H1 (cell line): ENCODE data around the gene OTOS. TPM values are rescaled to one million over a fixed set of nuclear protein-coding genes. Genes with fewer than 3 reads are reported as not detected.

Experiments used
- CTCF ChIA-PET: fragments of 300-600 bp; sonication (Branson Sonifier 250); formaldehyde crosslinking; loops from one replicate; lab custom pipeline; 2021; ENCODE audit not compliant: partially characterized antibody; lab: Charles Lee
- POLR2A ChIA-PET: fragments of 300-600 bp; sonication (Branson Sonifier 250); formaldehyde crosslinking; loops from one replicate; lab custom pipeline; 2021; ENCODE audit warnings: inconsistent platforms; ENCODE audit not compliant: partially characterized antibody; lab: Charles Lee
- DNase-seq, 2 experiments: peaks; one replicate each; pipeline versions ENCODE4 v3.0.0 to v3.0.0-alpha.2; 2010 to 2022; ENCODE audit warnings: low spot score in 2 of 2, low read depth in 1 of 2, mixed read lengths in 1 of 2
- FAIRE-seq: peaks from 2 replicates; lab custom pipeline; 2011; peaks lifted over from hg19 to GRCh38; lab: Jason Lieb, UNC
- H2AFZ ChIP-seq: 2 replicates; pipeline ENCODE4 v1.8.1; 2012; ENCODE audit warnings: low read length, inconsistent platforms
- H2AK5ac ChIP-seq: 2 replicates; pipeline ENCODE4 v1.6.1; 2013; ENCODE audit warnings: low read depth, low read length
- H2BK120ac ChIP-seq: replicated peaks from 2 replicates; pipeline ENCODE3; 2013; ENCODE audit warnings: low read depth, low read length, inconsistent platforms
- H2BK12ac ChIP-seq: 2 replicates; pipeline ENCODE4 v1.6.1; 2013; ENCODE audit warnings: low read depth, low read length
- H2BK15ac ChIP-seq: 2 replicates; pipeline ENCODE4 v1.6.1; 2013; ENCODE audit warnings: low read length
- H2BK20ac ChIP-seq: 2 replicates; pipeline ENCODE4 v1.6.1; 2013; ENCODE audit warnings: low read length
- H2BK5ac ChIP-seq: 2 replicates; pipeline ENCODE4 v1.6.1; 2013; ENCODE audit warnings: low read depth, low read length
- H3K14ac ChIP-seq: 2 replicates; pipeline ENCODE4 v1.6.1; 2013; ENCODE audit warnings: inconsistent platforms; ENCODE audit not compliant: insufficient read length
- H3K18ac ChIP-seq: 2 replicates; pipeline ENCODE4 v1.6.1; 2013; ENCODE audit warnings: low read length; ENCODE audit errors: extremely low read depth
- H3K23ac ChIP-seq: 2 replicates; pipeline ENCODE4 v1.6.1; 2013; ENCODE audit warnings: inconsistent platforms; ENCODE audit not compliant: insufficient read length
- H3K23me2 ChIP-seq: 2 replicates; pipeline ENCODE4 v1.6.1; 2013; ENCODE audit warnings: low read depth, low read length
- H3K27ac ChIP-seq: 2 replicates; pipeline ENCODE4 v1.6.1; 2011; ENCODE audit warnings: low read depth, low read length, inconsistent platforms
- H3K27me3 ChIP-seq, 4 experiments: replicated peaks in 1 of 4; 1 replicate in 1 of 4; 2 replicates in 3 of 4; pipeline versions ENCODE4 v1.6.1 to v1.8.1; 2011 to 2013; ENCODE audit warnings: low read length in 3 of 4, mild to moderate bottlenecking in 3 of 4, inconsistent platforms in 2 of 4, mixed read lengths in 2 of 4, moderate library complexity in 1 of 4; ENCODE audit not compliant: control insufficient read depth in 3 of 4, insufficient read depth in 3 of 4; ENCODE audit errors: extremely low read depth in 1 of 4
- H3K36me3 ChIP-seq, 4 experiments: 2 replicates each; pipeline versions ENCODE4 v1.6.1 to v1.8.1; 2011 to 2013; ENCODE audit warnings: mild to moderate bottlenecking in 4 of 4, low read length in 3 of 4, moderate library complexity in 2 of 4, control low read depth in 1 of 4, inconsistent platforms in 1 of 4; ENCODE audit not compliant: insufficient read depth in 4 of 4, control insufficient read depth in 2 of 4
- H3K4ac ChIP-seq: replicated peaks from 2 replicates; pipeline ENCODE3; 2013; ENCODE audit warnings: low read length, low read depth, mixed read lengths, inconsistent platforms; ENCODE audit not compliant: insufficient read length
- H3K4me1 ChIP-seq, 4 experiments: replicated peaks in 1 of 4; 1 replicate in 1 of 4; 2 replicates in 3 of 4; pipeline versions ENCODE4 v1.6.1 to v1.8.1; 2011 to 2013; ENCODE audit warnings: low read length in 3 of 4, inconsistent platforms in 2 of 4, mixed read lengths in 1 of 4; ENCODE audit not compliant: insufficient read depth in 4 of 4, control insufficient read depth in 3 of 4
- H3K4me2 ChIP-seq, 2 experiments: 2 replicates each; pipeline versions ENCODE4 v1.6.1 to v1.8.1; 2011 to 2013; ENCODE audit warnings: low read depth in 2 of 2, low read length in 2 of 2, control low read depth in 1 of 2, inconsistent platforms in 1 of 2, mild to moderate bottlenecking in 1 of 2; ENCODE audit not compliant: insufficient read depth in 1 of 2
- H3K4me3 ChIP-seq, 4 experiments: fragments of 200-600, 300-600 bp in 1 of 4; sonication (generic), shearing (Covaris generic), sonication (Bioruptor Twin) in 1 of 4; 2 replicates each; pipeline versions ENCODE4 v1.5.1 to v1.8.1; 2011 to 2016; ENCODE audit warnings: low read length in 4 of 4, low read depth in 3 of 4, control low read depth in 2 of 4, inconsistent platforms in 2 of 4, mild to moderate bottlenecking in 2 of 4, mixed read lengths in 1 of 4, moderate library complexity in 1 of 4; ENCODE audit not compliant: insufficient read depth in 2 of 4; ENCODE audit errors: extremely low read depth in 1 of 4
- H3K56ac ChIP-seq: replicated peaks from 2 replicates; pipeline ENCODE3; 2013; ENCODE audit warnings: low read depth, mild to moderate bottlenecking, mixed read lengths, low read length, inconsistent platforms; ENCODE audit not compliant: insufficient read length
- H3K79me1 ChIP-seq: 2 replicates; pipeline ENCODE4 v1.6.1; 2013; ENCODE audit warnings: low read depth, low read length, control low read depth
- H3K79me2 ChIP-seq, 2 experiments: 2 replicates each; pipeline versions ENCODE4 v1.6.1 to v1.8.1; 2012 to 2013; ENCODE audit warnings: low read length in 2 of 2, mild to moderate bottlenecking in 2 of 2, inconsistent platforms in 1 of 2; ENCODE audit not compliant: insufficient read depth in 2 of 2, control insufficient read depth in 1 of 2
- H3K9ac ChIP-seq, 4 experiments: replicated peaks in 1 of 4; 1 replicate in 1 of 4; 2 replicates in 3 of 4; pipeline versions ENCODE4 v1.6.1 to v1.8.1; 2011 to 2013; ENCODE audit warnings: low read depth in 3 of 4, low read length in 3 of 4, control low read depth in 2 of 4, mild to moderate bottlenecking in 2 of 4, moderate library complexity in 2 of 4, inconsistent platforms in 1 of 4; ENCODE audit errors: extremely low read depth in 1 of 4
- H3K9me3 ChIP-seq, 2 experiments: 2 replicates each; pipeline versions ENCODE4 v1.6.1 to v1.8.1; 2012 to 2013; ENCODE audit warnings: mild to moderate bottlenecking in 2 of 2, moderate library complexity in 2 of 2, control low read depth in 1 of 2, inconsistent platforms in 1 of 2, low read depth in 1 of 2, low read length in 1 of 2, mixed read lengths in 1 of 2; ENCODE audit not compliant: insufficient read depth in 2 of 2
- H4K20me1 ChIP-seq, 2 experiments: replicated peaks in 1 of 2; 2 replicates each; pipeline versions ENCODE3 to v1.8.1; 2011 to 2013; ENCODE audit warnings: inconsistent platforms in 2 of 2, low read length in 2 of 2, mild to moderate bottlenecking in 1 of 2; ENCODE audit not compliant: insufficient read depth in 2 of 2, control insufficient read depth in 1 of 2
- H4K5ac ChIP-seq: 2 replicates; pipeline ENCODE4 v1.6.1; 2013; ENCODE audit warnings: low read length, low read depth, mixed read lengths, inconsistent platforms; ENCODE audit not compliant: insufficient read length
- H4K8ac ChIP-seq: 2 replicates; pipeline ENCODE4 v1.8.0; 2013; ENCODE audit warnings: mild to moderate bottlenecking, moderate library complexity, low read length, inconsistent platforms; ENCODE audit not compliant: insufficient read depth; ENCODE audit errors: extremely low read depth
- H4K91ac ChIP-seq: replicated peaks from 2 replicates; pipeline ENCODE3; 2013; ENCODE audit warnings: low read length, mixed read lengths, inconsistent platforms; ENCODE audit not compliant: insufficient read length
- BACH1 ChIP-seq: IDR thresholded peaks from 2 replicates; pipeline ENCODE4 v1.6.1; 2012; ENCODE audit warnings: low read length, improper control_type of control experiment
- BRCA1 ChIP-seq: IDR thresholded peaks from 2 replicates; pipeline ENCODE4 v1.6.1; 2012; ENCODE audit warnings: low read depth, low read length, improper control_type of control experiment
- CBX8 ChIP-seq: fragments of 300-800, 300-1000 bp; sonication (generic); IDR thresholded peaks from 2 replicates; pipeline ENCODE4 v1.7.1; 2016; ENCODE audit warnings: low read depth, low read length, borderline replicate concordance
- CTBP2 ChIP-seq: IDR thresholded peaks from 2 replicates; pipeline ENCODE4 v1.7.0; 2011; ENCODE audit warnings: borderline replicate concordance, mild to moderate bottlenecking, moderate library complexity, mixed read lengths, low read length; ENCODE audit not compliant: insufficient read depth, insufficient read length
- GABPA ChIP-seq: IDR thresholded peaks from 2 replicates; pipeline ENCODE4 v1.6.1; 2011; ENCODE audit warnings: mild to moderate bottlenecking, low read length, moderate library complexity, borderline replicate concordance; ENCODE audit not compliant: insufficient read depth
- JUND ChIP-seq: IDR thresholded peaks from 2 replicates; pipeline ENCODE4 v1.6.1; 2011; ENCODE audit warnings: mild to moderate bottlenecking, improper control_type of control experiment, low read length
- PHF8 ChIP-seq: fragments of 200-600 bp; sonication (generic); conservative IDR thresholded peaks from 2 replicates; pipeline ENCODE4 v1.7.1; 2012; ENCODE audit warnings: low read depth, mild to moderate bottlenecking, inconsistent platforms, low read length, moderate library complexity
- POLR2AphosphoS5 ChIP-seq: IDR thresholded peaks from 2 replicates; pipeline ENCODE4 v1.6.1; 2011; ENCODE audit warnings: low read depth, low read length
- RXRA ChIP-seq: IDR thresholded peaks from 2 replicates; pipeline ENCODE4 v1.6.1; 2011; ENCODE audit warnings: low read depth, mild to moderate bottlenecking, low read length, moderate library complexity; ENCODE audit not compliant: insufficient read depth
- SIX5 ChIP-seq: IDR thresholded peaks from 2 replicates; pipeline ENCODE4 v1.6.1; 2011; ENCODE audit warnings: mild to moderate bottlenecking, low read depth, low read length
- SP1 ChIP-seq: IDR thresholded peaks from 2 replicates; pipeline ENCODE4 v1.6.1; 2011; ENCODE audit warnings: low read depth, low read length
- TAF7 ChIP-seq: optimal IDR thresholded peaks from 2 replicates; pipeline ENCODE3; 2011; ENCODE audit warnings: low read depth, mild to moderate bottlenecking, inconsistent platforms, low read length, moderate library complexity, borderline replicate concordance
- TCF12 ChIP-seq: IDR thresholded peaks from 2 replicates; pipeline ENCODE4 v1.6.1; 2011; ENCODE audit warnings: low read depth, mild to moderate bottlenecking, low read length
- YY1 ChIP-seq: IDR thresholded peaks from 2 replicates; pipeline ENCODE4 v1.6.1; 2011; ENCODE audit warnings: low read depth, mild to moderate bottlenecking, low read length
- ZNF274 ChIP-seq: IDR thresholded peaks from 2 replicates; pipeline ENCODE4 v1.7.0; 2012; ENCODE audit warnings: low read length, borderline replicate concordance; ENCODE audit errors: extremely low read depth
- WGBS, 2 experiments: shearing (Covaris generic) in 1 of 2; methylation state at CpG; one replicate each; pipeline versions ENCODE4 v1.1.6 to v1.1.7; 2013 to 2015; ENCODE audit warnings: low lambda C conversion rate in 2 of 2, mixed read lengths in 2 of 2, inconsistent platforms in 1 of 2, low coverage in 1 of 2, missing lambda C conversion rate in 1 of 2; ENCODE audit not compliant: insufficient replicate concordance in 2 of 2, insufficient coverage in 1 of 2, insufficient read length in 1 of 2; ENCODE audit errors: extremely low coverage in 1 of 2, missing lambda C conversion rate in 1 of 2; 5-methylcytosine and 5-hydroxymethylcytosine counted together
- polyA plus RNA-seq, 7 experiments: library from polyadenylated mRNA; depleted of rRNA in 3 of 7; stranded (reverse) in 5 of 7; unstranded in 2 of 7; fragments of >200 nt in 5 of 7; fragments of 200-250 nt in 2 of 7; gene quantifications; 1 replicate in 5 of 7; 2 replicates in 1 of 7; 4 replicates in 1 of 7; pipeline versions ENCODE4 v1.2.1 to v1.2.3, GENCODE V29; 2011 to 2013; ENCODE audit warnings: missing spikeins in 2 of 7, mixed read lengths in 2 of 7
- total RNA-seq: library from RNA; stranded (reverse); fragmentation: NEBNext Ultra II Directional; extraction: Animal tissue kit (Norgen Biotek cat#: 25700); gene quantifications from 2 replicates; pipeline ENCODE4 v1.2.1, GENCODE V29; 2021

Gene OTOS
- total and polyA plus RNA-seq, 2 of the 8 experiments (the other 6 are each of a cell fraction or from before 2014, with no cell fraction given) = 0.17 TPM; not detected in 1

- H3K23me2 ChIP-seq = no peaks in the 10 kb centered on the region; the same call in 1 of the 2 replicates
- H3K14ac ChIP-seq = no peak overlapping the region
- H3K4me2 ChIP-seq = no peak overlapping the region
- no peaks in the 10 kb centered on the region for H3K4me1 ChIP-seq
- H4K20me1 ChIP-seq = peaks cover under 1 to 4% of the 10 kb centered on the region in 2 experiments
- FAIRE-seq = no peak
- H3K27me3 ChIP-seq = no peaks in the 10 kb centered on the region
- no peak overlapping the region for H4K5ac ChIP-seq
- no peak overlapping the region for H4K91ac ChIP-seq
- H2BK5ac ChIP-seq = no peak overlapping the region
- no peak overlapping the region for H2BK120ac ChIP-seq
- POLR2A ChIA-PET = no interaction called here
- no peaks in the 10 kb centered on the region for H3K79me2 ChIP-seq
- no peak overlapping the region for H3K56ac ChIP-seq
- WGBS, 2 experiments = 86% methylated on average over 11 of the region's 11 CpGs; no CpG with 5 or more reads in 1 of the 2 experiments
- no peak overlapping the region for H2BK20ac ChIP-seq
- no peak overlapping the region for H2BK15ac ChIP-seq
- CTCF ChIA-PET = no interaction called here
- no peak overlapping the region for H3K4me3 ChIP-seq
- H3K23ac ChIP-seq = no peak overlapping the region
- no peak for DNase-seq
- no peak overlapping the region for H3K9ac ChIP-seq
- H3K27ac ChIP-seq = no peak overlapping the region
- H3K18ac ChIP-seq = no peak overlapping the region
- peaks cover 0 to 3% of the 10 kb centered on the region in 2 experiments; a peak in 2 of 4 replicates for H3K9me3 ChIP-seq
- H2AFZ ChIP-seq = no peak overlapping the region
- no peak overlapping the region for H4K8ac ChIP-seq
- H3K36me3 ChIP-seq = peaks cover 0 to 6% (median 4%) of the 10 kb centered on the region in 4 experiments; a peak in 4 of 8 replicates
- H3K4ac ChIP-seq = no peak overlapping the region
- no peak overlapping the region for H2BK12ac ChIP-seq
- no peak overlapping the region for H2AK5ac ChIP-seq
- no peaks in the 10 kb centered on the region for H3K79me1 ChIP-seq
- TF ChIP-seq TCF12 (no peak), TAF7 (no peak), BRCA1 (no peak), SP1 (no peak), ZNF274 (no peak), SIX5 (no peak), RXRA (no peak), CTBP2 (no peak), PHF8 (no peak), JUND (no peak), BACH1 (no peak), GABPA (no peak), CBX8 (no peak), POLR2AphosphoS5 (no peak), YY1 (no peak)
Measured at GRCh38 chr2:240121675-240122074, 18.8 kb downstream of the OTOS start.
